GM23338 (cell line): Measurements from ENCODE around the gene ATP10A.

Experiments
- CREB1 ChIP-seq: fragments of 250-450 bp; sonication (Bioruptor Pico); IDR thresholded peaks from 2 replicates; pipeline ENCODE4 v1.5.0; 2020; ENCODE audit warnings: low read depth, mild to moderate bottlenecking, moderate library complexity
- ETS1 ChIP-seq: IDR thresholded peaks from 2 replicates; pipeline ENCODE4 v1.6.1; 2016; ENCODE audit warnings: antibody characterized with exemption
- EZH2 ChIP-seq: fragments of 200-600 bp; sonication (generic); IDR thresholded peaks from one replicate; pipeline ENCODE4 v1.8.0; 2017; ENCODE audit warnings: antibody characterized with exemption, mild to moderate bottlenecking, low read depth; ENCODE audit not compliant: unreplicated experiment
- POLR2AphosphoS5 ChIP-seq: IDR thresholded peaks from 2 replicates; pipeline ENCODE4 v1.6.1; 2016; ENCODE audit warnings: antibody characterized with exemption, low read depth
- STAT1 ChIP-seq: IDR thresholded peaks from one replicate; pipeline ENCODE4 v1.6.1; 2016; ENCODE audit warnings: antibody characterized with exemption; ENCODE audit not compliant: unreplicated experiment
- ZNF114 ChIP-seq: fragments of 250-450 bp; sonication (Bioruptor Pico); IDR thresholded peaks from 2 replicates; pipeline ENCODE4 v1.5.0; 2020; ENCODE audit warnings: mild to moderate bottlenecking, moderate library complexity
- TF ChIP-seq, protein P1 (sequence below), 2 experiments: fragments of 200-600 bp in 1 of 2; sonication (generic) in 1 of 2; conservative IDR thresholded peaks; 2 replicates each; pipeline versions ENCODE4 v1.5.1 to v1.6.1; 2016 to 2017; ENCODE audit warnings: antibody characterized with exemption in 2 of 2, low read depth in 2 of 2, mild to moderate bottlenecking in 2 of 2, moderate library complexity in 1 of 2
- TF ChIP-seq, protein P2 (sequence below): IDR thresholded peaks from one replicate; pipeline ENCODE4 v1.6.1; 2018; ENCODE audit warnings: antibody characterized with exemption; ENCODE audit not compliant: unreplicated experiment

DNA sequence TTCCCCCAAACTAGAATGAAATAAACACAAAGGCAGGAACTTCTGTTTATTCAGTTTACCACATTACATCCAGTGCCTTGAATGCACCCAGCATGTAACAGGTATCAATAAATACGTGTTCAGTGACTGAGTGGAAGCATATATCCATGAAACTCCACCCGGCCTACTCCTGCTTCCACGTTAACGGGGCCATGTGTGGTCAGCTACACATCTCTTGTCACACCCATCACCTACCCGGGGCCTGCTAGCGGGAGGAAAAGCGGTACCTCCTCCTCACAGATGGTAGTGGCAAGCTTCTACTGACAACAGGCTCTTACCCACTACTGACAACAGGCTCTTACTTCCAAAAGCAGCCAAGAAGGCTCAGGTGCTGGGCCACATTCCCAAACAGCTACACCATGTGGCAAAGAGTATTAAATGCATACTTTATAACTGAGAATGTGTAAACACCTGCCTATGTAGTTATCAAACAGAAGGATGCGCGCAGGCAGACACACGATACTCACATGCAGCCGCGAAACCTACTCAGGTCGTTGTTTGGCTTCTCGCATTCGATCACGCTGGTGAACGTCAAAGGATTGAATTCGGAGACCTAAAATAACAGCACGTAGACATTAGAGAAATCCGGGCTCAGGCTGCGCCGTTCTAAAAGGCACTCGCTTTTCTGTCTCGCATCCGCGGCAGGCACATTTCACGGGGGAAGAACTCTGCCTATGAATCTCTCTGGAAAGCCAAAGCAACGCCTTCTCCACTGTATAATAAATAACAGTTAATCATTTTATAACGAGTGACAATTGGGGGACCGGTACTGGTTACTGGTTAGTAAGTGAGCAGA is 127.4 kb downstream of the ATP10A start:
- TF ChIP-seq, protein P1, sequence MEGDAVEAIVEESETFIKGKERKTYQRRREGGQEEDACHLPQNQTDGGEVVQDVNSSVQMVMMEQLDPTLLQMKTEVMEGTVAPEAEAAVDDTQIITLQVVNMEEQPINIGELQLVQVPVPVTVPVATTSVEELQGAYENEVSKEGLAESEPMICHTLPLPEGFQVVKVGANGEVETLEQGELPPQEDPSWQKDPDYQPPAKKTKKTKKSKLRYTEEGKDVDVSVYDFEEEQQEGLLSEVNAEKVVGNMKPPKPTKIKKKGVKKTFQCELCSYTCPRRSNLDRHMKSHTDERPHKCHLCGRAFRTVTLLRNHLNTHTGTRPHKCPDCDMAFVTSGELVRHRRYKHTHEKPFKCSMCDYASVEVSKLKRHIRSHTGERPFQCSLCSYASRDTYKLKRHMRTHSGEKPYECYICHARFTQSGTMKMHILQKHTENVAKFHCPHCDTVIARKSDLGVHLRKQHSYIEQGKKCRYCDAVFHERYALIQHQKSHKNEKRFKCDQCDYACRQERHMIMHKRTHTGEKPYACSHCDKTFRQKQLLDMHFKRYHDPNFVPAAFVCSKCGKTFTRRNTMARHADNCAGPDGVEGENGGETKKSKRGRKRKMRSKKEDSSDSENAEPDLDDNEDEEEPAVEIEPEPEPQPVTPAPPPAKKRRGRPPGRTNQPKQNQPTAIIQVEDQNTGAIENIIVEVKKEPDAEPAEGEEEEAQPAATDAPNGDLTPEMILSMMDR (conservative IDR thresholded peaks at IDR 0.05; ENCODE audit: low read depth in 2 of 2) = no peak
- TF ChIP-seq ZNF114 = no peak
- no peak for TF ChIP-seq POLR2AphosphoS5
- TF ChIP-seq, protein P2, sequence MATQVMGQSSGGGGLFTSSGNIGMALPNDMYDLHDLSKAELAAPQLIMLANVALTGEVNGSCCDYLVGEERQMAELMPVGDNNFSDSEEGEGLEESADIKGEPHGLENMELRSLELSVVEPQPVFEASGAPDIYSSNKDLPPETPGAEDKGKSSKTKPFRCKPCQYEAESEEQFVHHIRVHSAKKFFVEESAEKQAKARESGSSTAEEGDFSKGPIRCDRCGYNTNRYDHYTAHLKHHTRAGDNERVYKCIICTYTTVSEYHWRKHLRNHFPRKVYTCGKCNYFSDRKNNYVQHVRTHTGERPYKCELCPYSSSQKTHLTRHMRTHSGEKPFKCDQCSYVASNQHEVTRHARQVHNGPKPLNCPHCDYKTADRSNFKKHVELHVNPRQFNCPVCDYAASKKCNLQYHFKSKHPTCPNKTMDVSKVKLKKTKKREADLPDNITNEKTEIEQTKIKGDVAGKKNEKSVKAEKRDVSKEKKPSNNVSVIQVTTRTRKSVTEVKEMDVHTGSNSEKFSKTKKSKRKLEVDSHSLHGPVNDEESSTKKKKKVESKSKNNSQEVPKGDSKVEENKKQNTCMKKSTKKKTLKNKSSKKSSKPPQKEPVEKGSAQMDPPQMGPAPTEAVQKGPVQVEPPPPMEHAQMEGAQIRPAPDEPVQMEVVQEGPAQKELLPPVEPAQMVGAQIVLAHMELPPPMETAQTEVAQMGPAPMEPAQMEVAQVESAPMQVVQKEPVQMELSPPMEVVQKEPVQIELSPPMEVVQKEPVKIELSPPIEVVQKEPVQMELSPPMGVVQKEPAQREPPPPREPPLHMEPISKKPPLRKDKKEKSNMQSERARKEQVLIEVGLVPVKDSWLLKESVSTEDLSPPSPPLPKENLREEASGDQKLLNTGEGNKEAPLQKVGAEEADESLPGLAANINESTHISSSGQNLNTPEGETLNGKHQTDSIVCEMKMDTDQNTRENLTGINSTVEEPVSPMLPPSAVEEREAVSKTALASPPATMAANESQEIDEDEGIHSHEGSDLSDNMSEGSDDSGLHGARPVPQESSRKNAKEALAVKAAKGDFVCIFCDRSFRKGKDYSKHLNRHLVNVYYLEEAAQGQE = no peak
- no peak for TF ChIP-seq EZH2
- no peak for TF ChIP-seq ETS1
- no peak for TF ChIP-seq CREB1 (CRISPR knock-in tag)
- TF ChIP-seq STAT1 = no peak
